H1 (cell line): ENCODE results near the gene RANBP17. TPM values are rescaled to one million over a fixed set of nuclear protein-coding genes. Genes with fewer than 3 reads are reported as not detected.

ENCODE experiments used
- POLR2A ChIP-seq, 2 experiments: IDR thresholded peaks; 1 replicate in 1 of 2; 2 replicates in 1 of 2; pipeline ENCODE4 v1.6.1; 2011; ENCODE audit warnings: low read depth in 2 of 2, low read length in 2 of 2, mild to moderate bottlenecking in 2 of 2; ENCODE audit errors: control extremely low read depth in 1 of 2
- RAD21 ChIP-seq, 2 experiments: IDR thresholded peaks in 1 of 2; conservative IDR thresholded peaks in 1 of 2; 2 replicates each; pipeline ENCODE4 v1.6.1; 2011; ENCODE audit warnings: low read depth in 2 of 2, low read length in 2 of 2, improper control_type of control experiment in 1 of 2, inconsistent platforms in 1 of 2, mild to moderate bottlenecking in 1 of 2, moderate library complexity in 1 of 2
- RFX5 ChIP-seq: IDR thresholded peaks from 2 replicates; pipeline ENCODE4 v1.6.1; 2011; ENCODE audit warnings: low read depth, low read length, improper control_type of control experiment, borderline replicate concordance
- RNF2 ChIP-seq: fragments of 200-900, 300-1000 bp; sonication (generic); IDR thresholded peaks from 2 replicates; pipeline ENCODE4 v1.7.1; 2016; ENCODE audit warnings: borderline replicate concordance, low read depth, mild to moderate bottlenecking, antibody characterized with exemption, low read length; ENCODE audit not compliant: poor library complexity, severe bottlenecking; ENCODE audit errors: missing control alignments
- SIN3A ChIP-seq, 2 experiments: IDR thresholded peaks in 1 of 2; conservative IDR thresholded peaks in 1 of 2; 2 replicates each; pipeline ENCODE4 v1.6.1; 2011 to 2012; ENCODE audit warnings: low read length in 2 of 2, improper control_type of control experiment in 1 of 2, low read depth in 1 of 2, mild to moderate bottlenecking in 1 of 2
- SIRT6 ChIP-seq: IDR thresholded peaks from one replicate; pipeline ENCODE4 v1.7.1; 2012; ENCODE audit warnings: low read length, inconsistent platforms
- SP1 ChIP-seq: IDR thresholded peaks from 2 replicates; pipeline ENCODE4 v1.6.1; 2011; ENCODE audit warnings: low read depth, low read length
- TAF1 ChIP-seq: IDR thresholded peaks from 2 replicates; pipeline ENCODE4 v1.6.1; 2011; ENCODE audit warnings: mild to moderate bottlenecking, low read depth, low read length
- polyA plus RNA-seq, 7 experiments: library from polyadenylated mRNA; depleted of rRNA in 3 of 7; stranded (reverse) in 5 of 7; unstranded in 2 of 7; fragments of >200 nt in 5 of 7; fragments of 200-250 nt in 2 of 7; gene quantifications; 1 replicate in 5 of 7; 2 replicates in 1 of 7; 4 replicates in 1 of 7; pipeline versions ENCODE4 v1.2.1 to v1.2.3, GENCODE V29; 2011 to 2013; ENCODE audit warnings: missing spikeins in 2 of 7, mixed read lengths in 2 of 7
- total RNA-seq: library from RNA; stranded (reverse); fragmentation: NEBNext Ultra II Directional; extraction: Animal tissue kit (Norgen Biotek cat#: 25700); gene quantifications from 2 replicates; pipeline ENCODE4 v1.2.1, GENCODE V29; 2021

The RANBP17 gene
- total and polyA plus RNA-seq, 2 of the 8 experiments (the other 6 are each of a cell fraction or from before 2014, with no cell fraction given), result 8.6 to 21.3 TPM

DNA sequence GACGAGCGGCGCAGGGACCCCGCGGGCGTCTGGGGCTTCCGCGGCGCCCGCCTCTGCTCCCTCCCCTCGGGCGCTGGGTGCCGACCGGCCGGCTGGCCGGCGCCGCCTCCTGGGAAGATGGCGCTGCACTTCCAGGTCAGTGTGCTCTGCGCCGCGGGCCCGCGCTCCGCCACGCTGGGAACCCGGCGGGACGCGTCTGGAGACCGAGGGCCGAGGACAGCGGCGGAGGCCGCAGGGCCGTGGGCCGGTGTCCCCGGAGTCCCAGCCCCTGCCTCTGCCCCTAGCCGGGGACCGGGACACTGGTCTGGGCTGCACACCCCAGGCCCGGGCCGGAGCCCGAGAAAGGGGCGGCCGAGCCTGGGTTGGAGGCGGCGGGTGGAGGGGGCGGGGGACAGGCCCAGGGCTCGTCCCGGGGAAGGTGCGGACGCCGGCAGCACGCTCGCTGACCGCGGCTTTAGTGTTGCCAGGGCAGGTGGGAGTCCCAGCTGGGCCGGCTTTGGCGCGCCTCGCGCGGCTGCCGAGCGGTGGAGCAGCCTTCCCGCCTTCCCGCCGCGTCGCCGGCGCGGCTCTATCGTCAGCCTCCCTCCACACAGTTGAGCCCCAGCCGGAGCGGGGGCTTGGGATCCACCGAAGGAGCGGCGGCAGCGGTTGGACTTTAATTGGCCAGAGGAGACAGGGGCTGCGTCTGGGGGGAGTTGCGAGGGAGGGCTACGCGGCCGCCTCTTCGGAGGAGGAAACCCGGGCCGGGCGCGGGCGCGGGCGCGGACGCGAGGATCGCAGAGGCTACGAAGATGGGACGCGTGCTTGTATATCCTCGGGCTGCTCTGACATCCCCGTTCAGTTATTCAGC lies at the start of gene RANBP17 (continued):
- peak in 1 of 2 experiments; percentile 69; a peak in 2 of 3 replicates for TF ChIP-seq POLR2A (IDR thresholded peaks at IDR 0.05; ENCODE audit: control extremely low read depth in 1 of 2, low read depth in 2 of 2, low read length in 2 of 2)
- peak; percentile 88 for TF ChIP-seq TAF1
- TF ChIP-seq RFX5, result no peak
- peak; percentile 1 to 38; a peak in 2 of 4 replicates for TF ChIP-seq RAD21 (IDR thresholded peaks at IDR 0.05 in 1 of 2, conservative IDR thresholded peaks at IDR 0.05 in 1 of 2; ENCODE audit: low read depth in 2 of 2, low read length in 2 of 2)
- TF ChIP-seq SIRT6, result no peak
- peak; percentile 15; the same call in 1 of the 2 replicates for TF ChIP-seq SP1
- peak; percentile 15 to 64; a peak in 1 of 4 replicates for TF ChIP-seq SIN3A (conservative IDR thresholded peaks at IDR 0.05 in 1 of 2, IDR thresholded peaks at IDR 0.05 in 1 of 2; ENCODE audit: low read depth in 1 of 2, low read length in 2 of 2)
- no peak for TF ChIP-seq RNF2
